GM18868 (cell line): ENCODE data around the gene CHODL.

Experiments used
- ATAC-seq: cut with Tn5 transposase; IDR thresholded peaks from one replicate; pipeline ENCODE4 v1.9.1; 2021; ENCODE audit warnings: mild to moderate bottlenecking, moderate library complexity; ENCODE audit not compliant: unreplicated experiment

The CHODL gene

DNA sequence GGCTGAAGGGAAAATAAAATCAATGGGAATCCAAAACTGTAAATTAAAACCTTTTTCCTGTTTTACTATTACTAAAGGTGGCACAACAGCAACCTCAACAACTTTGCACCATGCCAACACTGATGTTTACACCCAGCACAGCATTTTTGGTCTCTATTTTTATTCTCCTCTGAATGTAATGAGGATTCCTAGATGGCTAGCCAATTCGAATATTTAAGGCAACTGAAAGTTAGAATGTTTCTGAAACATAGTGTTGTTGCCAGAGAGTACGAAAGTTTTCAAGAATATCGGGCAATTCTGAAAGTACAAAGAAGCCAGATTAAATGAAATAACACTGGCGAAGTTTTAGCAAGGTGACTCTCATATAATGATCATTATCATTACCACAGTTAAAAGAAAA, 40.7 kb downstream of the CHODL start:
- no peak for ATAC-seq

DNA sequence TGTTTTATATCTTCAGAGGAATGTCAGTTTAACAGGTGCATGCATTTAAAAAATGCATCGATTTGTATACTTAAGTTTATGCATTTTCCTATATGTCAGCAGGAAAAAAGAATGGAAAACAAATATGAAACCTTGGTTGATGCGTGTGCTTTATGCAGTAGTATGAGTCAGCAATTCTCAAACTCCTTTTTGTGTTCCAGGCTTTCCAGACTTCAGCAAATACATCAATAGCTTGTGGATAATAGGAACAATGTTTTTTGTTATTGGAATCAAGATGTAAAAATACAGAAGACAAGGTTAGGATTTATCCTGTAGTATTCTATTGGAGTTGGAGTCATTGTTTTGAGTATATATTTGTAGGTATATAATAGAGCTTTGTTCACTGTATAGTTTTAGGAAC, 45.2 kb downstream of the CHODL start:
- no peak for ATAC-seq

DNA sequence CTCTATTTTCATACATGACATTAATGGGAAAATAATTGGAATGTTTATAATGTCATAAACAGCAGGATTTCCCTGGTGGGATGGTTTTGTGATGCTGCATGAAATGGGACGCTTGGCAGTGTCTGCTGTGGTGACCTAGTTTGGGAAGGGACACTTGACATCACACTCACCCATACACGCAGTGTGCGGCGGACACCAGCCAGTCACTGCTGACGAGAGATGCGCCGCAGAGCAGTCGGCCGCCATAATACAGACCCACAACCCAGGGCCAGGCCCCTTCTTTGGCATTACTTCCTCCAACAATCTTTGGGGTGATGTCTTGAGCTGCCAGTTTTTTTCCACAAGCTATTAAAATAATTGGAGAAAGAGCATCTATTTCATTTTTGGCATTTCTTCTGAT, 49.5 kb downstream of the CHODL start:
- no peak for ATAC-seq

DNA sequence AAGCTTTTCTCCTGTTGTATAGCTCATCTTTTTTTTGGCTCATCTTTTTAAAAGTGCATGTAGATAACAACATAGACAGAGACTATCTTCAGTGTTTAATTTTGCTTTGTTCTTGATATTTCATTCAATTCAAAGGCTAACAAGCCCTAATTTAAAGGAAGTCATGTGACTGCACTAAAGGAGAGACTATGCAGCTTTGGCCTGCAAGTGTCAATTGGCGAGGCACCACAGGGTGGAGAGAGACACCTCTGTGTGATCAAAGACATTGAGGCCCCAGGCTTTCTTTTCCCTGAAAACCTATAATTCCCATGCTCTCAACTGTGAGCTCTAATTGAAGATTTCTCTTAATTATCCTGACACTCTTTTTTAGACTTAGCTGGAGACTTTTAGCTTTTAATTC, 53.6 kb downstream of the CHODL start:
- ATAC-seq, result no peak
